ENCODE results near the gene ALKBH4.
A peak's percentile ranks its signal among the peaks of the same experiment; 100 is the strongest.

DNA sequence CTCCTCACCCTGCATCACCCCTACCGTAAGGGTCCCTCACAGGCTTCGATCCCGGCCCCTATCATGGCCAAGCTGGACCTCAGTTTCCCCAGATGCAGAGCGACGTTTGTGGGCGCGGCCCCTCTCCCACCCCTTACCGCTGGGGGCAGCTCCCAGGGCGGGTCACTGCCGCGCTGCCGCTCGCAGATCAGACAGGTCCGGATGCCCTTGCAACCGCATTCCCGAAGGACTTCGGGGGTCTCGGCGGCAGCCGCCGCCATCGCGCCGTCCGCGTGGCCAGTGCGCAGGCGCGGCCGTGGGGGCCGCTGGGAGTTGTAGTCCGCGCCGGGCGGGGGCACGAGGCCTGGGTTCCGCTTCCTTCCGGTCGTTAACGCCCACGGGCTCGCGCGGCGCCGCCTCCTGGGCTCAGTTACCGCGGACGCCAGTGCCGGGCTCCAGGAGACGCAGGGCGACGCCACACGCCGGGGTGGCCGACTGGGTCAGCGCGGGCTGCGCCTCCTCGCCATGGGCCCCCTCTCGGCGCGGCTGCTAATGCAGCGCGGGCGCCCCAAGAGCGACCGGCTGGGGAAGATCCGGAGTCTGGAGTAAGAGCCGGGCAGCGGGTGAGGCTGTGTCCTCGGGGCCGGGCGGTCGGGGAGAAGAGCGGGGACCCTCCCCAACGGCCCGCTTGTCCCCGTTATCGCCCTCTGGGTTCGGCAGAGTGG lies at the start of gene ALKBH4, which contains the start of gene LRWD1:
- peak in 1 of 2 donors; percentile 84 for TF ChIP-seq POLR2A (IDR thresholded peaks at IDR 0.05)
- TF ChIP-seq, protein P1, sequence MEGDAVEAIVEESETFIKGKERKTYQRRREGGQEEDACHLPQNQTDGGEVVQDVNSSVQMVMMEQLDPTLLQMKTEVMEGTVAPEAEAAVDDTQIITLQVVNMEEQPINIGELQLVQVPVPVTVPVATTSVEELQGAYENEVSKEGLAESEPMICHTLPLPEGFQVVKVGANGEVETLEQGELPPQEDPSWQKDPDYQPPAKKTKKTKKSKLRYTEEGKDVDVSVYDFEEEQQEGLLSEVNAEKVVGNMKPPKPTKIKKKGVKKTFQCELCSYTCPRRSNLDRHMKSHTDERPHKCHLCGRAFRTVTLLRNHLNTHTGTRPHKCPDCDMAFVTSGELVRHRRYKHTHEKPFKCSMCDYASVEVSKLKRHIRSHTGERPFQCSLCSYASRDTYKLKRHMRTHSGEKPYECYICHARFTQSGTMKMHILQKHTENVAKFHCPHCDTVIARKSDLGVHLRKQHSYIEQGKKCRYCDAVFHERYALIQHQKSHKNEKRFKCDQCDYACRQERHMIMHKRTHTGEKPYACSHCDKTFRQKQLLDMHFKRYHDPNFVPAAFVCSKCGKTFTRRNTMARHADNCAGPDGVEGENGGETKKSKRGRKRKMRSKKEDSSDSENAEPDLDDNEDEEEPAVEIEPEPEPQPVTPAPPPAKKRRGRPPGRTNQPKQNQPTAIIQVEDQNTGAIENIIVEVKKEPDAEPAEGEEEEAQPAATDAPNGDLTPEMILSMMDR (IDR thresholded peaks at IDR 0.05) = peak in 8 of 12 donors; percentile 6 to 55 (median 24)

Data from heart left ventricle (tissue), 13 donors.